Suppressor macrophage treated with lipopolysaccharide for 4 hours (primary cell): Measurements from ENCODE around the gene RDX.

Experiments
- DNase-seq: peaks from one replicate; pipeline ENCODE4 v3.0.0-alpha.2; 2020

The RDX gene

GRCh38 chr11:110125632-110126031, 170.8 kb downstream of the RDX start:
- DNase-seq, result no peak
